ENCODE data around the gene IL21R.

Gene IL21R

DNA sequence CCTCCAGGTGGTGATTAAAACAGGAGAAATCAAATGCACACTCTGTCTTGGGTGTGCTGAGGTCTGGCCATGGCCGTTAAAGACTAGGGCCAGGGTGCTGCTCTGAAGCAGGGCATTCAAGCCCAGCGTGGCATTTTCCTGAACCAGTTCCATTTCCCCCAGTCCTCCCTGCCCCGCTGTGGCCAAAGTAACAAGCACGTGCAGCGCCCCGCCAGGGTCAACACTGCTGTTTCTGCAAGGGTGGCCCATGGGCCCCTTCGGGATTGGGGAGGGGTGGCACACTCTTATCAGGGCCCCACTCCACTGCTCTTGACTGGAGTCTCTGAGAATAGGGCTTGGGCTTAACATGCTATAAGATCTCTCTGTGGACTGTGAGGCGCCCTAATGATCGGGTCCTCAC is 72.9 kb downstream of the IL21R start:
- H3K4me1 ChIP-seq (ENCODE audit: control insufficient read depth in 1 of 2, insufficient read depth in 1 of 2, low read depth in 1 of 2, low read length in 1 of 2), result no peaks in the 10 kb centered on the region
- H3K27ac ChIP-seq, result no peak overlapping the region
- H3K27me3 ChIP-seq, result no peaks in the 10 kb centered on the region
- TF ChIP-seq, protein P1, sequence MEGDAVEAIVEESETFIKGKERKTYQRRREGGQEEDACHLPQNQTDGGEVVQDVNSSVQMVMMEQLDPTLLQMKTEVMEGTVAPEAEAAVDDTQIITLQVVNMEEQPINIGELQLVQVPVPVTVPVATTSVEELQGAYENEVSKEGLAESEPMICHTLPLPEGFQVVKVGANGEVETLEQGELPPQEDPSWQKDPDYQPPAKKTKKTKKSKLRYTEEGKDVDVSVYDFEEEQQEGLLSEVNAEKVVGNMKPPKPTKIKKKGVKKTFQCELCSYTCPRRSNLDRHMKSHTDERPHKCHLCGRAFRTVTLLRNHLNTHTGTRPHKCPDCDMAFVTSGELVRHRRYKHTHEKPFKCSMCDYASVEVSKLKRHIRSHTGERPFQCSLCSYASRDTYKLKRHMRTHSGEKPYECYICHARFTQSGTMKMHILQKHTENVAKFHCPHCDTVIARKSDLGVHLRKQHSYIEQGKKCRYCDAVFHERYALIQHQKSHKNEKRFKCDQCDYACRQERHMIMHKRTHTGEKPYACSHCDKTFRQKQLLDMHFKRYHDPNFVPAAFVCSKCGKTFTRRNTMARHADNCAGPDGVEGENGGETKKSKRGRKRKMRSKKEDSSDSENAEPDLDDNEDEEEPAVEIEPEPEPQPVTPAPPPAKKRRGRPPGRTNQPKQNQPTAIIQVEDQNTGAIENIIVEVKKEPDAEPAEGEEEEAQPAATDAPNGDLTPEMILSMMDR (IDR thresholded peaks at IDR 0.05), result no peak
- no peak overlapping the region for H3K4me3 ChIP-seq (ENCODE audit: low read depth in 1 of 2, low read length in 1 of 2)
- H3K9me3 ChIP-seq, result no peaks in the 10 kb centered on the region
- peaks cover 100% of the 10 kb centered on the region for H3K36me3 ChIP-seq

DNA sequence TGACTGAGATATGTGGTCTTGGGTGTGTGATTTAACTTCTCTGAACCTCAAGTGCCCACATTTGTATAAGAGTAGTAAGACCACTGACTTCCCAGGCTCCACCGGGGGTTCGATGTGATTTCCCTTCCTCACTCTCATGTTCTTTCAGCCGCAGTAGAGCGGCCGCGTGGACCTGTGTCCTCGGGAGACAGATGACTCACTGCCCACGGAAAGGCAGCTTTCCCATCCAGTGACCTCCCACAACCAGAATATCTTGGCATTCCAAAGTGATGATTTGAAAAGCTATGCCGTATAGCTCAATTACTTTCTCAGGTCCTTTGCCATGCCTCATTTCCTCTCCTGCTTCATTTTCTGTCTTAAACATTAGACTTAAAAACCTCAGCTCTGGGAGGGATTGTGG is 73.6 kb downstream of the IL21R start:
- TF ChIP-seq, protein P1 (IDR thresholded peaks at IDR 0.05), result no peak
- Histone ChIP-seq H3K27ac (no peak overlapping the region), H3K4me1 (ENCODE audit: control insufficient read depth in 1 of 2, insufficient read depth in 1 of 2, low read depth in 1 of 2, low read length in 1 of 2) (no peaks in the 10 kb centered on the region), H3K36me3 (peaks cover 100% of the 10 kb centered on the region), H3K4me3 (ENCODE audit: low read depth in 1 of 2, low read length in 1 of 2) (no peak overlapping the region), H3K27me3 (no peaks in the 10 kb centered on the region), H3K9me3 (no peaks in the 10 kb centered on the region)

DNA sequence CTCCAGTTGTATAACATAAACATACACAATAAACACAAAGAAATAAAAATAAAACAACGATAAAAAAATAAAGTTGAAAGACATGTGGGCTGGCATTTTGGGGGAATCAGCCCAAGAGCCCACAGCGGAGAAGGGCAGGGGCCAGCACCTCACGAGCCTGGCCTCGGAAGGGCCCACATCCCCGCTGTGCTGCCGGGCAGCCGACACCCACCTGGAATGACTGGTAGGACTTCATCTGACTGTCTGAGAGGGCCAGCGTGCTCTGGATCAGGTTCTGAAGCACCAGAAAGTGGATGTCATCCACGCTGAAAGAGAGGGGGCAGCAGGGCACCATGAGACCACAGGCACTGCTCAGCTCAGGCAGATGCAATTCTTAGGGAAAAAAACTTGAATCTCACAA is 74.3 kb downstream of the IL21R start:
- TF ChIP-seq, protein P1 (IDR thresholded peaks at IDR 0.05), result no peak
- H3K9me3 ChIP-seq, result no peaks in the 10 kb centered on the region
- H3K36me3 ChIP-seq, result peaks cover 100% of the 10 kb centered on the region
- no peak overlapping the region for H3K27ac ChIP-seq
- no peaks in the 10 kb centered on the region for H3K27me3 ChIP-seq
- H3K4me1 ChIP-seq (ENCODE audit: control insufficient read depth in 1 of 2, insufficient read depth in 1 of 2, low read depth in 1 of 2, low read length in 1 of 2), result no peaks in the 10 kb centered on the region
- no peak overlapping the region for H3K4me3 ChIP-seq (ENCODE audit: low read depth in 1 of 2, low read length in 1 of 2)

DNA sequence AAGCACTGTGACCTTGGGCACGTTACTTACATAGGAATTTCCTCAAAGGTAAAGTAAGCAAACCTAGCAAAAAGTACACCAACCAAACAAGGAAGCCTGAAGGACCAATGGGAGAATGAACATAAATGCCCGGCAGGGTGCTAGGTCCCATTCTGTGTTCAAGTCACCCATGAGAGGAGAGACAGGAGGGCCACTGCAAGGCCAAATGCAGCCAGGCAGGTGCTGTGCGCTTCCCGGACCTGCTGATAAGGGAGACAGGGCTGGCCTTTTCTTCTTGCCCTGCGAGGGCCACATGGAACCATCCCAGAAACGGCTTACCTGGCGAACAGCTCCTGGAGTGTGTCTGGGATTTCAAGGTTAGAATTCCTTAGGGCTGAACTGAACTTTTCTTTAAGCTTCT is 78.8 kb downstream of the IL21R start:
- Histone ChIP-seq H3K9me3 (no peaks in the 10 kb centered on the region), H3K27ac (no peak overlapping the region), H3K36me3 (peaks cover 100% of the 10 kb centered on the region), H3K4me3 (ENCODE audit: low read depth in 1 of 2, low read length in 1 of 2) (no peak overlapping the region), H3K27me3 (no peaks in the 10 kb centered on the region), H3K4me1 (ENCODE audit: control insufficient read depth in 1 of 2, insufficient read depth in 1 of 2, low read depth in 1 of 2, low read length in 1 of 2) (no peaks in the 10 kb centered on the region)
- TF ChIP-seq, protein P1 (IDR thresholded peaks at IDR 0.05), result no peak

DNA sequence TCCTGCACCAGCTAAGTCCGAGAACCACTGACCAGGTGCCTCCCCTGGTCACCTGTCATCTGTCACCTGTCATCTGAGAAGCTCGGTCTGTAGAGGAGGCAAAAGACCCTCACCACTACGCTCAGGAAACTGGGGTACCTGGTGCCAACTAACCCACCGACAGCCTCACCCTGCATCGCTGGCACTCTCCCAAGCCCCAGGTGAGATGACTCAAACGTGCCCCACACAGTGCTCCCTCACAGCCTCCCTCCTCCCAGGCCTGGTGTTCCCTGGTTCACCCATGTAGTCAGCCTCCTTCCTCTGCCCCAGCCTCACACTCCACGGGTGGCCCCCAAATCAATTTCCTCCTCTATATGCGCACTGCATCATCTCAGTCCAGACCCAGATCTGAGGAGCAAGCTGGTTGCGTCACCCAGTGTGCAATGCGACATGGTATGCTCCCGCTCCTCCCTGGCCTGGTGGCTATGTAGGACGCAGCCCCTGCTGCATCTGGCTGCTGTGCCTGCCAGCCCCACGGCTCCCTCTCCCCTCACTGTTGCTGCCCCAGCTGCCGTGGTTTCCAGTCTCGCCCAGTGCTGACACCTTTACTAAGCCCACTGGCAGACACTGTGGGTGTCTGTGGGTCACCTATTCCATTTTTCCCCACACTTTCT is 79.4 kb downstream of the IL21R start:
- H3K36me3 ChIP-seq, result peaks cover 100% of the 10 kb centered on the region
- H3K27me3 ChIP-seq, result no peaks in the 10 kb centered on the region
- no peak overlapping the region for H3K4me3 ChIP-seq (ENCODE audit: low read depth in 1 of 2, low read length in 1 of 2)
- no peaks in the 10 kb centered on the region for H3K4me1 ChIP-seq (ENCODE audit: control insufficient read depth in 1 of 2, insufficient read depth in 1 of 2, low read depth in 1 of 2, low read length in 1 of 2)
- no peaks in the 10 kb centered on the region for H3K9me3 ChIP-seq
- TF ChIP-seq, protein P1 (IDR thresholded peaks at IDR 0.05), result no peak
- H3K27ac ChIP-seq, result no peak overlapping the region

All from neutrophil (primary cell).